Stimulated activated CD4-positive, alpha-beta T cell treated with anti-CD3 and anti-CD28 coated beads, Interleukin-12 subunit alpha, Interleukin-12 subunit beta, amount 100 ng/mL, for 4 hours (primary cell): Measurements from ENCODE around the gene PSD.

Source experiments
- DNase-seq: peaks from one replicate; pipeline ENCODE4 v3.0.0-alpha.2; 2020

PSD gene

DNA sequence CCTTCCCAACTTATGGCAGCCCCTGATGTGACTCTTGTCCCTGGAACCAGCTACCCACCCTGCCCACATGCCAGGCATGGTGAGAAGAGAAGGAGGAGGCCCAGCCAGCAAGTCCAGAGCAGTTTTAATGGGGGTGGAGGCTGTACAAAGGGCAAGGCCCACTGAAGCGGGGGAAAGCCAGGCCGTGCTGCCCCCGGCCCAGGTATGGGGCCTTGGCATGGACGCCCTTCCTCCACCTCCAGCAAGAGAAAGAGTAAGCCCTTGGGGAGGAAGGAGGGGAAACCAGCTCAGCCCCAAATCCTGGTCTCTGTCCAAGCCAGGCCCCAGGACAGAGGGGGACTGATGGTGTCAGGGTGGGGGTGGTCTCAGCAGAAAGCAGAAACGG, 16.1 kb downstream of the PSD start:
- DNase-seq: no peak

DNA sequence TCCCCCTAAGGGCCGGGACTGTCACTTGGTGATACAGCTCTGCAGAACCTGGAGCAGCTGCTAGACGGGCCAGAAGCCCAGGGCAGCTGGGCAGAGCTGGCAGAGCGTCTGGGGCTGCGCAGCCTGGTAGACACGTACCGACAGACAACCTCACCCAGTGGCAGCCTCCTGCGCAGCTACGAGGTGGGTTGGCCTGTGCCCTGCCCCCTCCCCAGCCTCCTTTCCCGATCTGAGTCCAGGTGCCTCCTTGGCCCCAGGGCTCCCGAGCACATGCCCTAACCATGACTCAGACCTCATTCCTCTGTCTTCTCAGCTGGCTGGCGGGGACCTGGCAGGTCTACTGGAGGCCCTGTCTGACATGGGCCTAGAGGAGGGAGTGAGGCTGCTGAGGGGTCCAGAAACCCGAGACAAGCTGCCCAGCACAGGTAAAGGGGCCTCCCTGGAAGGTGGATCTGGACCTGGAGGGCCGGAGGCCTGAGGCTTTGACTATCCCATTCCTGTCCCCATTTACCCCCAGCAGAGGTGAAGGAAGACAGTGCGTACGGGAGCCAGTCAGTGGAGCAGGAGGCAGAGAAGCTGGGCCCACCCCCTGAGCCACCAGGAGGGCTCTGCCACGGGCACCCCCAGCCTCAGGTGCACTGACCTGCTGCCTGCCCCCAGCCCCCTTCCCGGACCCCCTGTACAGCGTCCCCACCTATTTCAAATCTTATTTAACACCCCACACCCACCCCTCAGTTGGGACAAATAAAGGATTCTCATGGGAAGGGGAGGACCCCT, 16.7 kb downstream of the PSD start:
- DNase-seq: no peak

DNA sequence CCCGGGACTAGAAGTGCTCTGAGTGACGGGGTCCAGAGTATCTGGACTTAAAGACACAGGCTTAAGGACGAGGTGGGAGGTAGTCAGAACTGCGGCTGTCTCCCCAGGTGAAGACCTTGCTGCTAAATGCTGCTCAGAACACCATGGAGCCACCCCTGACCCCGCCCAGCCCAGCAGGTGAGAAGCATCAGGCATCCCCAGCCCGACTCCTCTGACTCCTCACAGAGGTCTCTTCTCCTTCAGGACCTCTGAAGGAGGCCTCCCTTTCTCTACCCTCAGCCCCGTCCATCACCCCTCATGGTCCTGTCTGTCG, 17.3 kb downstream of the PSD start:
- DNase-seq: no peak

- DNase-seq: no peak
These were observed 17.8 kb downstream of the PSD start for GRCh38 chr10:102400598-102401341.

- no peak for DNase-seq
These were observed 18.5 kb downstream of the PSD start for GRCh38 chr10:102400076-102400475.

- DNase-seq: peak; percentile 85
These were observed 19.2 kb downstream of the PSD start for GRCh38 chr10:102399217-102400021.

GRCh38 chr10:102398172-102399020, 20.2 kb downstream of the PSD start:
- DNase-seq: no peak

DNA sequence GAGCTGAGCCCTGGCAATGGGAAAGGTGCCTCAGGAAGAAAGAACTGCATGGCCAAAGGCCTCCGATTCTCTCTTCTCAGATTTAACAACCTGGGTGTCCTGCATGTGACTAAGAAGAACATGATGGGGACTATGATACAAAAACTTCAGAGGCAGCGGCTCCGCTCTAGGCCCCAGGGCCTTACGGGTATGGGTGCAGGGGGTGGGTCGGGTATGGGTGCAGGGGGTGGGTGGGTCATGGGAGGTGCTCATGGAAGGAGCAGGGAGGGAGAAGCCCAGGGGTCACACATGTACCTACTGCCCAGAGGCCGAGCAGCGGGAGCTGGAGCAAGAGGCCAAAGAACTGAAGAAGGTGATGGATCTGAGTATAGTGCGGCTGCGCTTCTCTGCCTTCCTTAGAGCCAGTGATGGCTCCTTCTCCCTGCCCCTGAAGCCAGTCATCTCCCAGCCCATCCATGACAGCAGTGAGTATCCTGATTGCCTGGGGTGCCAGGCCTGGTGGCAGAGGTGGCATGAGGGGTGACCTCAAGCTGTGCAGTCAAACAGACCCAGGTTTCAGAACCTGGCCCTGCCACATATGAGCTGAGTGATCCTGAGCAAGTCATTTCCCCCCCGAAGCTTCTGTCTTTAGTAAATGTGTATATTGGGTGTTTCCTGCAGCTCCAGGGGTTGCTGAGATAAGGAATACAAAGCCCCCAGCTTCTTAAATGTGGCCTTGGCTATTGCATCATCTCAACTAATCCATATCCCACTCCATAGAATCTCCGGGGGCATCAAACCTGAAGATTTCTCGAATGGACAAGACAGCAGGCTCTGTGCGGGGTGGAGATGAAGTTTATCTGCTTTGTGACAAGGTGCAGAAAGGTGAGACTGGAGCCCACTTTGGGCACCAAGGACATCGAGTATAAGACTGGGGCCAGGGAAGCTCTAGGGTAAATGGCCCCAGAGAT, 21.1 kb downstream of the PSD start:
- no peak for DNase-seq

GRCh38 chr10:102396730-102397151, 21.8 kb downstream of the PSD start:
- DNase-seq: no peak

- DNase-seq: no peak
These were observed 22.3 kb downstream of the PSD start for GRCh38 chr10:102396317-102396650.

GRCh38 chr10:102395400-102396316, 22.9 kb downstream of the PSD start, which contains the start of gene NFKB2:
NFKB2 (plus strand) TSS chr10:102395705; CDS start chr10:102395960, 255 bp downstream.
- DNase-seq: peak; percentile 91

GRCh38 chr10:102394801-102395399, 23.7 kb downstream of the PSD start:
- DNase-seq: peak; percentile 59

- peak; percentile 97 for DNase-seq
These were observed 24.3 kb downstream of the PSD start for GRCh38 chr10:102394079-102394800.

- DNase-seq: no peak
These were observed 25.0 kb downstream of the PSD start for GRCh38 chr10:102393411-102394078.

- DNase-seq: no peak
These were observed 26.3 kb downstream of the PSD start for GRCh38 chr10:102392306-102392705.

- no peak for DNase-seq
These were observed 28.7 kb downstream of the PSD start for GRCh38 chr10:102389894-102390293.

DNA sequence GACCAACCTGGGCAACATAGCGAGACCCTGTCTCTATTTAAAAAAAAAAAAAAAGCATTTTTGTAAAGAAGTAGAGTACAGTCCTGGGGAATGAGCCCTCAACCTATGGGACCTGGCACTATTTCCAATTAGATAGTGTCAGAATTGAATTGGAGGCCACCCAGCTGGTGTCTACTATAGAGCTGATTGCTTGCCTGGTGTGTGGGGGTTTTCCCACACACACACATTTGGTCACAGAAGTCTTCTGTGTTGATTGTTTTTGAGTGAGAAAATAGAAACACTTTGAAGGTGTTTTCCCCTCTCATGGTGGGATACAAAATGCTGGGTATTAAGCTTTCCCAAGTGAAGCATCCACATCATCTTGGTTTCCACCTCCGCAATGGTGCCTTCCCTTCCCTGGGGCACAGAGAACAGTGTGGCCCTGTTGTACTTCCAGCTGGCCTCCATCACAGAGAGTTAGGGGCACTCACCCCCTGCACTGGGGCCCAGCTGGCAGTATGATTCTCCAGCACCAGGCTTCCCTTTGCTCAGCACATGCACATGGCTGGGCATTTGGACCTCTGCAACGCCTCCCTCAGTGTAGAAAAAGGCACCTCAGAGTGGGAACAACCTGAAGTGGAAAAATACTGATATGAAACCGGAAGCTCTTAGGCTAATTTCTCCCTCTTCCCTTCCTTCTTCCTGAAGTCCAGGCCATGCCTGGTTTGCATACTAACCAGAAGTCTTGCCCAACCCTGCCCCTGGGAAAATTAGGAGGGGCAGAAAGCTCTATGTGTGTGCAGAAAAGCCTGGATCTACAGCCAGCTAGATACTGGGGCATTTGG, 33.8 kb downstream of the PSD start:
- no peak for DNase-seq

DNA sequence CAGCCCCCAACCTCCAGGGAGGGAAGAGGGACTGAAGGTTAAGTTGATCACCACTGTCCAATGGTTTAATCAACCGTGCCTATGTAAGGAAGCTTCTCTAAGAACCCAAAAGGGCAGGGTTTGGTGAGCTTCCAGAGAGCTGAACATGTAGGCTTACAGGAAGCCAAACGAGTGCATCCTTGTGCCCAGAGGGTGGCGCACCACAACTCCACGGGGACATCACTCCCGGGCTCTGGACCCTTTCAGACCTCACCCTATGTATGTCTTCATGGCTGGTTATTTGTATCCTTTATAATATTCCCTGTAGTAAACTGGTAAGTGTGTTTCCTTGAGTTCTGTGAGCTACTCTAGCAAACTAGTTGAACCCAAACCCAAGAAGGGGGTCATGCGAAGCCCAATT, 34.5 kb downstream of the PSD start:
- DNase-seq: no peak
